GM21825 (cell line): ENCODE measurements around the gene PKM.
"Not testable (repeated sequence)": the region's sequence is repeated elsewhere in the genome, so short reads cannot be mapped to it uniquely, and the experiment has no call there.

Experiments used
- ATAC-seq: cut with Tn5 transposase; IDR thresholded peaks from one replicate; pipeline ENCODE4 v1.9.1; 2021; ENCODE audit warnings: mild to moderate bottlenecking, moderate library complexity; ENCODE audit not compliant: unreplicated experiment

Gene PKM

DNA sequence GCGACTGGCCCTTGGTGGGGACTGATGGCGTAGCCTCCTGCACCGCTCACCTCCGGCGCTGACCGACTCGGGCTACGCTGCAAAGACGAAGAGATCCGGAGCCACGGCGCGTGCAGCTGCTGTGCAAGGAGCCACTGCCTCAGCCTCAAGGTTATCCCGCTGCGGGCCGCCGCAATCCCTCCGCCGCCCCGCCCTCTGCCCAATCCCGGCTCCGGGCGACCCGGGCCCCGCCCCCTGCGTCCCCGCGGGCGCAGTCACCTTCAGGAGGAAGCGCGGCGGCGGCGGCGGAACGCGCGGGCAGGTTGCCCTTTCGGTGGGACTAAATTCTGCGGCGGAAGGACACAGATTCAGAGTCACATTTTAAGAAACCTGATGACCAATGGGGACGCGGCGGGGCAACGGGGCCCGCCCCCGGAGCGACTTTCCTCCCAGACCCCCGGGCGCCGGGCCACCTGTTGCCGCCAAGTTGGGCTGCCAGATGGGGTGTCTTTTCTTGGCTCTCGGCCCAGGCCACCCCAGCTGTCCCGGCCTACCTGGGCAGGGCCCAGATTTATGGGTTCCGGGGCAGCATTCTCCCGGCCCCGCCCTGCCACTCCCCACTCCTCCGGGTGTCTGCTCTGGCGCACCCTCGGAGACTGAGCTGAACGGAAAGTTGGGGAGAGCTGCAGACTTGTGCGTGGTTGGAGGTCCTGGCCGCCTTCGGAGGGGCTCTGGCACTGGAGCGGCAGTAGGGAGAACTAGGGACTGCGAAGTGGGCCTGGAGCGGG lies at the start of gene PKM:
TSS of gene PKM (minus strand) at position 125 of the 767 bp plus-strand sequence. CDS start 12,093 bp downstream, outside the sequence.
- ATAC-seq, result peak; percentile 41

DNA sequence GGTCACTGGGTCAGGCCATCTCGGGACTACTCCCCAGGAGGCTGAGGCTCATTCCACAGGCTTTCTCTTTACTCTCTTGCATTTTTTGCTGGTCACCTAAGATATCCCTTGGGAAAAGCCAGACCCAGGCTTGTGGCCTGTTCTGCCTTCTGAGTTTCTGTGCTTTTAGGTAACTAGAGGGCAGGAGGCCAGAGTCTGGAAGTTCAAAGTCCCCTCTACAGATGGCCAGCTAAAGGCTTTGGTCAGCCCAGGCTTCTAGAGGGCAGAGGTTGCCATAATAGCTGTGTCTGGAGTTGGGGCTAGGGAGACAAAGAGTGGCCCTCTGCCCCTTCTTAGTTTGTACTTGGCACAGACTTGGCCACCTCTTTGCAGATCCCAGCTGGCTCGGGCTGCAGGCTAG lies 49.8 kb upstream of the PKM start:
- no peak for ATAC-seq

DNA sequence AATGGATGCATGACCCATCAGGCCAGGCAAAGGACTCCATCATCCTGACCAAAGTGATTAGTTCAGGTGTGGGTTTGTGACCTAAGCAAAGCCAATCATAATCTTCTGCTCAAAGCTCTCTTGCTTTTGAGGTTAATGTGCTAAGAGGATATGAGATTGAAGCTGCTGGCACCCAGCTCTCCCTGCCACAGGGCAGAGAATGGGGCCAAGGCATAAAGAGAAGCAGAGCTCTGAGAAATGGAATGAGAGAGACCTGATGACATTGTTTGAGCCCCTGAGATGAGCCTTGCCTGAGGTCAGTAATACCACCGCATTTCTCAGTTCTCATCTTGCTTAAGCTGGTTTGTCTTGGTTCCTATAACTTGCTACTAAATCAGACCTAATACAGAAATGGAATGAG lies 47.7 kb upstream of the PKM start:
- ATAC-seq, result no peak

DNA sequence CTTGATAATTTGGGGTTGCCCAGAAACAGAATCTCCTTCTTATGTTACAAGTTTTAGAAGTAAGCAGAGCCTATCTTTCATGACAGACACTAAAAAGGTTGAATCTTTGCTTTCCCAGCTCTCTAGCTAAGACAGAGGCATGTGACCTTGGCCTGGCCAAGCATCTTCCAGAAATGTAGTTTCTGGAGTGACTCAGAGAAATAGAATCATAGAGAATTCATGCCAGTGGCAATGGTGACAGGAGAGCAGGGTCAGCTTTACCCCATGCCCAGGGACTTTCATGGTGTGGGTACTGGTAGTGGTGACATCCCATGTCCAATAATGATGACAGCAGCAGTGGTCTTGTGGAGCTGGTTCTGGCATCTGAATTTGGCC lies 45.3 kb upstream of the PKM start:
- no peak for ATAC-seq

DNA sequence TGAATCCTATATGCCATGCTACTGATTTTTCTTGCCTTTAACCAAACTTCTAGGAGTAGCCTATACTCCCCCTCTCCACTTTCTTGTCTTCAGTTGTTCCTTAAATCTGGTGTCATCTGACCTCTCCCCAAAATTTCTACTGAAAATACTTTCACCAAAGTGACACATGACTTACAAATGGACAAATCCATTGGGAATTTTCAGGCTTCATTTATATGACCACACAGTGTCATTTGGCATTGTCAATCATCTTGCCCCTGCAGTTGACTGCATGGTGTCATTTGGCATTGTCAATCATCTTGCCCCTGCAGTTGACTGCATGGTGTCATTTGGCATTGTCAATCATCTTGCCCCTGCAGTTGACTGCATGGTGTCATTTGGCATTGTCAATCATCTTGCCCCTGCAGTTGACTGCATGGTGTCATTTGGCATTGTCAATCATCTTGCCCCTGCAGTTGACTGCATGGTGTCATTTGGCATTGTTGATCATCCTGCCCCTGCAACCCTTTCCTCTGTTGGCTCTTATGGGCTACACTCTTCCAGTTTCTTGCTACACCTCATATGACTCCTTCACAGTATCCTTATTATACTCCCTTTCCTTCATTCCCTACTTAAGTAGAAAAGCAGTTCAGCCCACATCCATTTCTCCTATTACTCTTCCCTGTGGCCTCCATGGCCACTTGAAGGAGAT lies 44.8 kb upstream of the PKM start:
- ATAC-seq, result not testable (repeated sequence)

DNA sequence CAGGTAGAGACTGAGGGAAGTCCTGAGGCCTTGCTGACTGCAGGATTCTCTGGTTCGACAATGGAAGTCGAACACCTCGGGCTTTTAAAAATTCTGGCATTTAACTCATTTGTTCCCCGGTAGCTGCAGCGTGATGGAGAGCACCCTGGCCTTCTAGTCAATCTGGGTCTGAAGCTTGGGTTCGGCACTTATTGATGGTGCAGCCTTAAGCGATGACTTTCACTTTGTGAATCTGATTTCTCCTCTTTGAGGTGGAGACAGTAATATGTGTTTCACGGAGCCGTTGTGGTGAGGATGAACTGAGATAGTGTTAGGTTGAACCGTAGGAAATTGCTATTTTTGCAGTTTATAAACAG lies 42.0 kb upstream of the PKM start:
- no peak for ATAC-seq

DNA sequence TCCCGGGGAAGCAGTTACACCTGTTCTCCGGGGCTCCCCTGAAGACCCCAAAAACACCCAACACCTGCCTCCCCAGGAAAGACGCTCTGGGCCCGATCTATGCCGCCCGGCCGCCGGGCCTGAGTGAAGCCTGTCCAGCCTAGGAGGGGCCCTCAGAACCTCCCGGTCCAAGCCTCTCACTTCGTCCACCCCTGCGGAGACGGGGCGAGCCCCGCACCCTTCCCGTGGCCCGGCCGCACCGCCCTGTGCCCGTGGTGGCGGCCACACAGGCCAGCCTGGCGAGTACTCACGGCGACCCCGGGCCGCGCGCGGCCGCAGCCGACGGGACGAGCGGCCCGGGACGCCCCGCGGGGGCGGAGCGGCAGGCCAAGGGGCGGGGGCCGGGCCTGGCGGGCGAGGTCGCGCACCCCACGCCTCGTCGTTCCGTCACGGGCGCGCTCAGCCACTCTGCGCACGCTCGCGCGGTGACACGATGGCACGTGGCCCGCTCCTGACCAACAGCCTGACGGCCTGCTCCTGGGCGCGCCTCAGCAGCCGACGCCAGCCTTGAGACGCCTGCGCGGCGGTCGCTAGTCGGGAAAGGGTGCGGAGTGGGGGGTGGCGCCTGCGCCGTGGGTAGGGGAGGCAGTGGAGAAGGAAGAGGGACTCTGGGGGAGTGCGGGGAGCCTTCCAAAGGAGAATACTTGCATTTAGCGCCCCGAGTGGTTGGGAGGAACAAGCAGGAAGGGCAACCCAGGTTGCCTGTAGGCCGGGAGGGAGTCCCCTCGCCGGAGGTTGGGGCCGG lies 41.4 kb upstream of the PKM start, which contains the start of gene PARP6:
TSS of gene PARP6 (minus strand) at position 342 of the 784 bp plus-strand sequence. CDS start 5,077 bp downstream, outside the sequence.
- peak; percentile 90 for ATAC-seq

DNA sequence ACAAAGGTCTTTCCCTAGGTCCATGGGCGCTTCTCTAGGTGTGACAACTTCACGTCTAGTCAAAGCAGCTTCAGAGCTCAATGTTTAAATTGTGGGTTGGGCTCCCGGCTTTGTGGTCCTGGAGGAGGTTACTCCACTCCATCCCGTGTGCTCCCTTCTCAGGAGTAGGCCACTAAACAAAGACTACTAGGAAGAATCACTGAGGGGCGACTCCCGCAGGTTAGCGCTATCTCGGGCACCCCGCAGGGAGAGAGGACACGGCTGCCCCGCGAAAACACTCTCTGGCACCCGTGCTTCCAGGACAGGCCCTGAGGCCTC lies 40.9 kb upstream of the PKM start:
- ATAC-seq, result no peak

DNA sequence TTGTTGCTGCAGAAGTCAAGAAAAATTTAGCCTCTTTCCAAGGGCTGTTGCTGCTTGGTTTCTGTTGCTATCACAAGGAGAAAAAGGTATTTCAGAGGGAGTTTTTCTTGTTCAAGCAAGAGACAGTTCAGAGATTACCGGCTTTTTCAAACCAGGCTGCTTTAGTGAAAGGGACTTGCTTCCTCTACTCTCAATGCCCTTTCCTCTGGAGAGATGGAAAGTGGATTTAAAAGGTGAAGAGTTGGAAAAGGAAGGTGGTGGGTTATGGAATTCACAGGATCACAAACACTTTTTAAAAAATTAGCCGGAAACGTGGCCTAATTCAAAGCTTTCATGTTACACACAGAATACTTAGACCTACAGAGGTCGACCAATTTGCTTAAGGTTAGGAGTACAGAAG lies 40.2 kb upstream of the PKM start:
- ATAC-seq, result no peak

DNA sequence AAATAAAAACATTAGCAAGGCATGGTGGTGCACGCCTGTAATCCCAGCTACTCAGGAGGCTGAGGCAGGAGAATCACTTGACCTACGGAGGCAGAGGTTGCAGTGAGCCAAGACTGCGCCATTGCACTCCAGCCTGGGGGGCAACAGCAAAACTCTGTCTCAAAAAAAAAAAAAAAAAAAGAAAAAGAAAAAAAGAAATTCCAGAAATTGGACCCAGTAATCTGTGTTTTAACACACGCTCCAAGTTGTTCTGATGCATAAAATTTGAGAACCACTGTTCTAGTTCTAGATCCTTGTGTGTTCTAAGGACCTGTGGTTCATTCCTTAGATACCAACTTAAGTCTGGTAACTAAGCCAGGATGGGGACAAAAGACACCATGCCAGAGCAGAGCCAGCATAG lies 38.7 kb upstream of the PKM start:
- no peak for ATAC-seq

DNA sequence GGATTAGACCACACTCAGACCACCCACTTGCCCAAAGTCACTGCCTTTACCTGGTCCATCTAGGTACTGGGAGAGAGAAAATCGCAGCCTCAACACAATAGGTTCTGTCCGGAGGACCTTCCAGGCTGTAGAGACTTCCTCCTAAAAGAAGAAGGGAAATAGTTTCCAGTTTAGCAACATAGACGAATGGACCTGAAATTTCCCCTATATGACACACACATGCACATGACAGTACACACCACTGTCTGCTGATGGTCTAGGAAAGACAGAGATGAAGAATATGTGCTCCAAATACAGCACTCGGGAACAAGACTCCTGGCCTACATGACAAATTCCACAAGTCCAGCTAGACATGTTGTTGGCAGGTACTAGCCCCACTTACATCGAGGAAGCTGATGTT lies 34.0 kb upstream of the PKM start:
- no peak for ATAC-seq

DNA sequence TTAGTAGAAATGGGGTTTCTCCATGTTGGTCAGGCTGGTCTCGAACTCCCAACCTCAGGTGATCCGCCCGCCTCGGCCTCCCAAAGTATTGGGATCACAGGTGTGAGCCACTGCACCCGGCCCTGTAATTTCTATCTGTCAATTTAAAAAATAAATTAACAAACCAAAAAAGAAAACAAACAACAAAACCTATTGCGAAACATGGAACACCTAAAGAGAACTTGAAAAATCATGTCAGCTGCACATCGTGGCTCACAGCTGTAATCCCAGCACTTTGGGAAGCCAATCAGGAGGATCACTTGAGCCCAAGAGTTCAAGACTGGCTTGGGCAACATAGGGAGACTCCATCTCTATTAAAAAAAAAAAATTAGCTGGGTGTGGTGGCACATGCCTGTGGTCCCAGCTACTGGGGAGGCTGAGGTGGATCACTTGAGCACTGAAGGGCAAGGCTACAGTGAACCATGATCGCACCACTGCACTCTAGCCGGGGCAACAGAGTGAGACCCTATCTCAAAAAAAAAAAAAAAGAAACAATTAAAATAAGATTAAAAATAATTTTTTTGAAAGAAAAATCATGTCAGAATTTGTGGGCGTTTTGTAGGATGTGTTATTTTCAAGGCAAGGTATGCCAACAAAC lies 21.8 kb upstream of the PKM start:
- no peak for ATAC-seq

DNA sequence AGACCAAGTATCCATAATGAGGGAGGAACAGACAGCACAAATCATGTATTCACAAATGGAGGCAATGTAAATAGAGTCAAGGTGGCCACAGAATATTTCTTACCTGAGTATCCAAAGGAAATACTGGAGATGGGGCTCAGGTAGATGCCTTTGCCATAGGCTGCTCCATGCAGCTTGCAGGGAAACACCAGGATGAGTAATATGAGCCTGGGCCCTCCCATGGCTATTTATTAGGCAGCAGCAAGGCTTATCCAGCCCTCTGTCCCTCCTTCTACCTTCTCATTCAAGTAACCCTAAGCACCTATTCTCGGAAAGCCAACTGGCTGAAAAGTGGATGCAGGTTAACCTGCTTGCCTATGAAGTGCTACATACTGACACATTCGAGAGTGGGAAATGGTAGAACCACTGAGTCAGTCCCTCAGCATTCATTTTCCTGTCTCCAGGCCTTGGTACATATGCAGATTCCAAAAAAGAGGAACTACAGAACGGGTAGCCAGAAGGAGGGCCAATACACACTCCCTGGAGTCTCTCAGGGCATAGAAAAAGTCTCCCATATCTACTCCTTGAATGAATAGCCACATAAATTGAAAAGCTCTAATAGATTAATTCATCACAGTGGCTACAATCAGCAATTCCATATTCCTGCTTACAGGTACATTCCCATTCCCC lies 18.3 kb upstream of the PKM start:
- no peak for ATAC-seq

DNA sequence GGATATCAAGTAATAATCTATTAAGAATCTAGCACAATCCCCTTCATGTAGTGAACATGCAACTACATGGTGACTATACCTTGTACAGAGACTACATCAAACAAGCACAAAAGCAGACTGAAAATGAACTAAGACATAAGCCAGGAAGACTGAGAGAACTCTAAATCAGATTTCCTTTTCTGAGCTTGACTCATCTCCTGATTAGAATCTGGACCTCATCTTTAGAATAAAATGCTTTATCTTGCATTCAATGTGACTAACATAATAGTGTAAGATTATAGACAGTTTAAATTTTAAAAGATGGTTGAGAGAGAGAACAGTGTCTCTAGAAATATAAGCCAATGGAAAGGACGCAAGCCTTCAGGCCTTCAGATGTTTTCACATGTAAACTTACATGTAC lies 17.5 kb upstream of the PKM start:
- no peak for ATAC-seq

DNA sequence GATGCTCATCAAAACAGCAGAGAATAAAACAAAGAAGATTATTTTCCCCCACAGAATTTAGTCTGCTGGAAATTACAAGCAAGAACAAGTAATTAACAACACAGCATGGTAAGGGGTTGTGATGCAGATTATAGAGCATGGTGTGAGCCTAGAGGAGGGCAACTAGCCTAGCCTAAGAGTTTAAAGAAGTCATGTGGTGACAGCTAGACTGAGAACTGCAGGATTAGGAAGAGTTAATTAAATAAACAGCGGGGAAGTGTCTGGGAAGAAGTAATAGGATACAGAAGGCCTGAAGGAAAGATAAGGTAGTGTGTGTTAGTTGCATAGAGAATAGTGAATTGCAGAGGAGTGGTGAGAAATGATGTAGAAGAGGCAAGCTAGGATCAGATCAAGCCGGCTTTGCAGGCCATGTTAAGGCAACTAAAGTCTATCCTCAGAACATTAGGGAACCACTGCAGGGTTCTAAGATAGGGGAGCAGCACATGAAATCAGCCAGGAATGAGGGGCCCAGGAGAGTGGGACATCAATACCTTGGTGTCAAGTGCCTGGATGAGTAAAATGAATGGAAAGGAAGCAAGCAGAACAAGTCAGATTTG lies 11.9 kb upstream of the PKM start:
- ATAC-seq, result no peak

DNA sequence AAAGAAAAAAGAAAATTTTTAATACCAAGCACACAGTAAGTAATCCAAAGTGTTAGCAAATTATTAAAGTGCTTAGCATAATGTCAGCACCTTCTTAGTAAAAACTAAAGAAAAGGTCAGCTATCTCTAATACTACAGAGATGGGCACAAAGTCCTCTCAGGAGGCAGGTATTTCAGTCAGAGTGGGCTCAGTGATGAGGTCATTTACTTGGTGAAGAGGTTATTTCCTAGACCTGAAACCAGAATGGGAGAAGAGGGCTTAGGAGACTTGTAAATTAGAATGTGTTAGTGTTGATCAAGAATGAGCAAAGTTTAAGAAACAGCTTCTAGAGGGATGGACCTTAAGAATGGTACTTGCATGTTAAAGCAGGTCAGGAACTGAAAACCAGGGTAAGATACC lies 8.7 kb upstream of the PKM start:
- no peak for ATAC-seq

DNA sequence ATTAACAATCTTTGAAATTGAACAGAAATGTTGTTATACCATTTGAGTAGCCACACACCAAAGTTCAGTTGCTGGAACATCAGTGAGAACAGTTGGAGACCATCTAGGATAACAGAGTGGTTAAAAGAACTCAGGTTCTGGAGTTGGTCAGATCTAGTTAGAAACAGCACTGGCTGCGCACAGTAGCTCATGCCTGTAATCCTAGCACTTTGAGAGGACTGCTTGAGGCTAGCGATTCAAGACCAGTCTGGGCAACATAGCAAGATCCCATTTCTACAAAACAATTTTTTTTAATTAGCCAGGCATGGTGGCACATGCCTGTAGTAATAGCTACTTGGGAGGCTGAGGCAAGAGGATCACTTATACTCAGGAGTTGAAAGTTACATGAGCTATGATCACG lies 7.6 kb upstream of the PKM start:
- ATAC-seq, result no peak

DNA sequence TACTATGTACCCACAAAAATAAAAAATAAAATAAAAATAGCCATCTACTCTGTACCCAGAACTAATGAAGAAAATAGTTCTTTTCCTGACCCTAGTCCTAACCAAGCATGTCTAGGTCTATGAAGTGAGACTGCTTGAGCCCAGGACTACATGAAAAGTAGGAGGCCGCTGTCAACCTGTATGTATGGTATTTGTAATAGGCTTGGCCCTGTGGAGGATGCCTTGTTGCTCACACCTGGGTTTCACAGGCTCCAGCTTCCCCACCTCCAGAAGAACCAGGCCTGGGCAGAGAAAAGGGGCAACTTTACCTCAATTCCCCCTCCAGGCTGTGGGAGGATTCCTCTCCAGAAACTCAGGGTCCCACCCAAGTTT lies 6.8 kb upstream of the PKM start:
- ATAC-seq, result no peak

DNA sequence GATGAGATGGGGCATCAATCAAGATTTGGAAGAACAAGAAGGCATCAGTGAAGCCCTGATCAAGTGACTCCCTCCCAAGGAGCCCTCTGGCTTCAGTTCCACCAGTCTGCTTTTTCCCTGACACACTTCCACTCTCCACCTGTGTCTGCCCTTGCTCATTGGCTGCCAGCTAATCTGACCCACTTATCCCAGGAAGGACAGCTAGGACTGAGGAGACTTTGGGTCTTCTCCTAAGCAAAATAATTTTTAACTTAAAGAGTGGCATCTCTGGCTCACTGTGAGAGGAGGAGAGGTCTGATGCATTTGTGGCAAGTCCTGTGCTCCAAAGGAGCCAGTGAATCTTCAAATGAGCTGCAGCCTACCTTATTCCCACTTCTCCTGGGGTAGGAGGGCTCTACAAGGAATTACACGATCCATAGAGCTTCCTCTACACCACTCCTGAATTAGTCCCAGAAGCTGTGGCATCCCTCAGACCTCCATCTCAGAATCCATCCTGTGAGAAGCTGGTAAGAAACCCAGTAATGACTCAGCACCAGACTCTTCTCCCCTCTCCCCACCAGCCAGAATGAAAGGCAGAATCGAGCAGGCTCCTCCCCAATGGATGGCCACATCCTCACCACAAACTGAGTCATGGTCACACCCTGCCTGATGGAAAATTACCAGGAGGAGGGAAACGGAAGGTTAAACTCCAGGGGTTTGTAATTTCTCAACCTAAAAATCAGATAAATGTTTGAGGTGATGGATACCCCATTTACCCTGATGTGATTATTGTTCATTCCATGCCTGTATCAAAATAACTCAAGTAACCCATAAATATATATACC lies 6.3 kb upstream of the PKM start:
- ATAC-seq, result peak; percentile 80
